GM11168 (cell line): ENCODE measurements around the gene BACE2.
"Not testable (repeated sequence)": the region's sequence is repeated elsewhere in the genome, so short reads cannot be mapped to it uniquely, and the experiment has no call there.

ENCODE experiments used
- in situ Hi-C: fragments of 300-500 bp; cut with MboI; formaldehyde crosslinking; loops from one replicate; pipeline ENCODE4 v1.12.0; 2022; ENCODE audit warnings: low sequenced_read_pairs; ENCODE audit not compliant: unreplicated experiment

BACE2 gene

DNA sequence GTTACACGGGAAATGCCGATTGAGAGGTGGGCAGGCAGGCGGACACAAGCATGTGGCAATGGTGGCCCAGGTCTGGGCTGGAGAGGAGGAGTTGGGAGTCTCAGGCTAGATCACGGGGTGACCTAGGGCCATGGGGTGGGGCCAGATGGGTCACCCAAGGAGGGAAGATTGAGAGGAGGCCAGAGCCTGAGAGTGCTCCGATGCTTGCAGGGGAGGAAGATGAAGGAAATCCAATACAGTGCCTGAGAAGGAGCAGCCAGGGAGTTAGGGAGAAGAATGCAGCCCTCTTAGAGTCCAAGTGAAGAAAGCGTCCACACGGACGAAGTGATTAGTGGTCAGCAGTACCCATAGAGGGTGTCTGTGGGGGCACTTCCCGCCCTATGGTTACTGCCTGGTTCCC is 87.2 kb downstream of the BACE2 start:
- in situ Hi-C loops: no loop called here

GRCh38 chr21:41256231-41256630 is 88.3 kb downstream of the BACE2 start:
- in situ Hi-C loops: not testable (repeated sequence)

GRCh38 chr21:41256771-41257702 is 89.1 kb downstream of the BACE2 start:
- in situ Hi-C loops: no loop called here

GRCh38 chr21:41258617-41259016 is 90.7 kb downstream of the BACE2 start:
- in situ Hi-C loops: no loop called here

DNA sequence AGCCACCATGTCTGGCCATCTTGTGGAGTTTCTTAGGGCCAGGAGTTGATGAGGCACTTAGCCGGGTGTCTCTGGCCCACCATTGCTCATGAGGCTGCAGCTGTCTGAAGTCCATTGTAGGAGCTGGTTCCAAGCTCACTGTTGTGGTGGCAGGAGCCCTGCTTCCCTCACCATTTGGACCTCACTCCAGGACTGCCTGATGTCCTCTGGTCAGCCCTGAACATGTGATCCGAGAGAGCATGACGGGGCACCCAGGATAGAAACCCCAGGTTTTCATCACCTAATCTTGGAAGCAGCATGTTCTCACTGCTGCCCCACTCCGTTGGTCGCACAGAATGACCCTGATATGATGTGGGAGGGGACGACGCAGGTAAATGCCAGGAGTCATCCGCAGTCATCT is 92.5 kb downstream of the BACE2 start:
- in situ Hi-C loops: no loop called here

GRCh38 chr21:41267346-41267745 is 99.4 kb downstream of the BACE2 start:
- in situ Hi-C loops: no loop called here

- in situ Hi-C loops: no loop called here
These were observed 101.6 kb downstream of the BACE2 start for GRCh38 chr21:41269535-41269934.

GRCh38 chr21:41277196-41277595 is 109.2 kb downstream of the BACE2 start:
- in situ Hi-C loops: no loop called here

DNA sequence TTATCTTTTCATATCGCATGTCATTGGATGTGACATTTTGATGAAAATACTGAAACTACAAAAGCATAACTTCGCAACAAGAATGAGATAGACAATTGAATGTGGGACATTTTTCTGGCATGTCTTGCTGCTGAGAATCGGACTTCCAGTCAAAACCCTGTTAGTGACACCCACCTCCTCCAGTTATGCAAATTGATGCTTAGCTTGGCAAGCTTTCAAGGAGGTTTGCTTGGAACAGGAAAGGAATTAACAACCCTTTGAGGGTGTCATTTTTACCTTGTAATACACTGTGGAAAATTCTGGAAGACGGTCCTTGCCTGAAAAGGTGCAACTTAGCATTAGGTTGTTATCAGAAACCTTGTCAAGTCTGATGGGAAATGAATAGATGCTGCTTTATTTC is 109.9 kb downstream of the BACE2 start:
- in situ Hi-C loops: no loop called here

DNA sequence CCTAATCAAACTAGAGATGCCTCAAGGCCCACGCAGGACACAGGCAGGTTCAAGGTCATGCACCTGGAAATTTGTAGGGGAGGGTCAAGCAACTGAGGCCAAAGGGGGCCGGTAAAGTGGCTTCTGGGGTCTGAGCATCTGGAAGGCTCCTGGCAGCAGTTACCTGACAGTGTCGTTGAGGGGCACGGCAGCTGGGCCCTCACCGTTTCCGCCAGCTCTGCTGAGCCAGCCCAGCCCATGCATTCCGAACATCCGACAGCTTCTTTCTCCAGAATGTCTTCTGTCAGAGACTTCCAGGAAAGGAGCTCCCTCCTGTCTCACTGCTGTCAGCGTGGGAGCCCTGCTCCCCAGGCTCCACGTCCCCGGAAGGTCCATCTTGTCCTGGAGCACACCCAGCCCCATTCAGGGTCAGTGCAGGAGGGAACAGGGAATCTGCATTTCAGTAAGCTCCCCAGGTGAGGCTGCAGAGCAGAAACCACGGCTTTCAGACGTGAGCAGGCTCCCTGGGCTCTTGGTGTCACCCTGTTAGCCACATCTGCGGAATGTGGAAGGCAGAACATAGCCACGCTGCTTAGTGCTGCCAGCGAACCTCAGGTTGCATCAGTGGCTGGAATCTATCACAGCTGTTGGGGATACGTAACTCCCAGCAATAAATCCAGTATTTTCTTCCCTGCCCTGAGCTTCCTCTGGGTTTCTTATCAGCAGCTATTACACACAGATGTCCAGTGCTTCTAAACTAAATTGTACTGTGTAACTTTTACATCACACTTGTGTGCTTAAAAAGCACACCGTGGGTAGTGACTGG is 112.4 kb downstream of the BACE2 start:
- in situ Hi-C loops: loop anchor here (10.0 kb wide), 1 partner anchor 184 kb away; no protein-coding TSS in a partner anchor

GRCh38 chr21:41282412-41282811 is 114.5 kb downstream of the BACE2 start:
- in situ Hi-C loops: loop anchor here (10.0 kb wide), 1 partner anchor 182 kb away; no protein-coding TSS in a partner anchor

- in situ Hi-C loops: loop anchor here (10.0 kb wide), 1 partner anchor 181 kb away; no protein-coding TSS in a partner anchor
These were observed 115.4 kb downstream of the BACE2 start for GRCh38 chr21:41283211-41283818.

DNA sequence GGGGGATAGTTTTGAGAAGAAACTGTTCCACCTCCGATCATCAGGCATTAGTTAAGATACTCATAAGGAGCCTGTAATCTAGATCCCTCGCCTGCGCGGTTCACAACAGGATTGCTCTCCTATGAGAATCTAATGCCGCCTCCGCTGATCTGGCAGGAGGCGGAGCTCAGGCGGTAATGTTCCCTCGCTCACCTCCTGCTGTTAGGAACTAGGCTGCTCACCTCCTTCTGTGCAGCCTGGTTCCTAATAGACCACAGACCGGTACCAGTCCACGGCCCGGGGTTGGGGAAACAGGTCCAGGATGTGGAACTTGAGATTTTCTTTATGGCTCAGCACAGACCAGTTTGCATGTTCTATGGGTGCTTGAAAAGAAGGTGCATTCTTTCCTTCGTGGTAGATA is 121.5 kb downstream of the BACE2 start:
- in situ Hi-C loops: loop anchor here (10.0 kb wide), 1 partner anchor 175 kb away; no protein-coding TSS in a partner anchor

GRCh38 chr21:41290106-41290799 is 122.3 kb downstream of the BACE2 start:
- in situ Hi-C loops: no loop called here

- in situ Hi-C loops: no loop called here
These were observed 126.7 kb downstream of the BACE2 start for GRCh38 chr21:41294548-41295231.

DNA sequence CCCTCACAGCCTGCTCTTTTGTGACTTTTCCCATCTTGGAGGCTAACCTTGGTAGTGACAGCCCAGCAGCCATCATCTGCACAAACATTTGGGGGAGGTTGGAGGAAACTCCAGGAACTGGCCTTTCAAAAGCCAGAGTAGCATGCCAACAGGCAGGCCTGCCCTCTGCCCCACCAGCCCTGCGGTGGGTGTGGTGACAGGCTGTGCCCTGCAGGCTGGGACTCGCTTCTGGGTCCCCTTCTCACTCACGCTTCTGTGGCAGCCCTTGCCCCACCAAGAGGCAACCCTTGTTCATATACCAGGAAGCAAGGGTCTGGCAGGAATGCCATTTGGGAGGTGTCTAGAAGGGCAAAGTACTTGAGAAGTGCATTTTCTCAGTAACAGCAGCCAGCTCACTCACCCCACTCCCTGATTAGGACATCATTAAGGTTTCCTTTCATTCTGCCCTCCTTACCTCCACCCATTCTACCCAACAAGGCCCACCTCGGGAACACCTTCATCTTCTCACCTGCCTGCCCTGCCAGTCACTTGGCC is 127.8 kb downstream of the BACE2 start:
- in situ Hi-C loops: no loop called here

GRCh38 chr21:41302976-41303375 is 135.0 kb downstream of the BACE2 start:
- in situ Hi-C loops: no loop called here

- in situ Hi-C loops: no loop called here
These were observed 136.2 kb downstream of the BACE2 start for GRCh38 chr21:41304068-41304720.

- in situ Hi-C loops: no loop called here
These were observed 139.3 kb downstream of the BACE2 start for GRCh38 chr21:41307219-41307618.
